ENCODE data around the gene CP. TPM values are rescaled to one million over a fixed set of nuclear protein-coding genes. Genes with fewer than 3 reads are reported as not detected.
A peak's percentile ranks its signal among the peaks of the same experiment; 100 is the strongest.

CP gene
- polyA plus RNA-seq, 1 experiment = 0.10 TPM

DNA sequence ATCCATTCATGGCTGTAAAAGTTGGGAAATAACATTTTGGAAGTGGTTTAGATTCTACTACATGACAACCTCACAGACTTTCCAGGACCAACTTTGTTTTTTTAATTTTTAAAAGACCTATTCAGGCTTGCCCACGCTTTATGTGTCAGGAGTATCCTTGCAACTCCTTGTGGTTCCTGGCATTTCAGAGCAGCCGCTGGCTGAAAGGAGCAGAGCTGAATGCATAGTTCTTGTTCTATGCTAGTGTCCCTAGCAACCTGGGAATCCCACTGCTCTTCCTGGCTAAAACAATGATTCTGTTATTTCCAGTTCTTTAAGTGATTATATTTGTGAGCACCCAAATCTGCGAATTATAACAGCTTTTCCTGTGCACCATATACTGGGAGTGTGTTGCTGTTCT, 34.9 kb downstream of the CP start:
- DNase-seq (ENCODE audit: low read depth, low spot score) = no peak

DNA sequence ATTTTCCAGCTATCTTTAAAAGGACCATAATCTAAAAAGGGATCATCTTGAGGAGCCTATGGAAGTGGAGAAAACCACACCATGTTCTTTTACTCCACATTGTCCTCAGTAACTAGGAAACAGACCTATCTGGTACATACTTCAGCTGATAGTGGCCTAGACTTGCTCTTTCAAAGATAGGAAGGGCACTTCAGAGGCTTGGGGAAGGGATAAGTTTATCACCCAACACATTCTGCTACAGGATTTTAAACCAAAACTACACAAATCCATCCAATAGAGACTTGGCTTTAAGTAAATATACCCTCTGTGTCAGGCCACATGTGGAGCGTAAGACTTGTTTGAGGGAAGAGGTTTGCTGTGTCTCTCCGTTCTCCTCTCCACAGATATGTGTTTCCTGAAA, 35.4 kb downstream of the CP start:
- Histone ChIP-seq H3K4me3 (ENCODE audit: low read depth, low read length) (no peak overlapping the region), H3K27me3 (ENCODE audit: control insufficient read depth, insufficient read depth, low read length) (no peaks in the 10 kb centered on the region), H3K27ac (ENCODE audit: low read depth, low read length) (no peak overlapping the region), H3K9me3 (ENCODE audit: control insufficient read depth, insufficient read depth, low read length) (no peaks in the 10 kb centered on the region)
- no peak for DNase-seq (ENCODE audit: low read depth, low spot score)
- ChIA-PET CTCF (no interaction called here), POLR2A (no interaction called here)
- TF ChIP-seq, protein P1, sequence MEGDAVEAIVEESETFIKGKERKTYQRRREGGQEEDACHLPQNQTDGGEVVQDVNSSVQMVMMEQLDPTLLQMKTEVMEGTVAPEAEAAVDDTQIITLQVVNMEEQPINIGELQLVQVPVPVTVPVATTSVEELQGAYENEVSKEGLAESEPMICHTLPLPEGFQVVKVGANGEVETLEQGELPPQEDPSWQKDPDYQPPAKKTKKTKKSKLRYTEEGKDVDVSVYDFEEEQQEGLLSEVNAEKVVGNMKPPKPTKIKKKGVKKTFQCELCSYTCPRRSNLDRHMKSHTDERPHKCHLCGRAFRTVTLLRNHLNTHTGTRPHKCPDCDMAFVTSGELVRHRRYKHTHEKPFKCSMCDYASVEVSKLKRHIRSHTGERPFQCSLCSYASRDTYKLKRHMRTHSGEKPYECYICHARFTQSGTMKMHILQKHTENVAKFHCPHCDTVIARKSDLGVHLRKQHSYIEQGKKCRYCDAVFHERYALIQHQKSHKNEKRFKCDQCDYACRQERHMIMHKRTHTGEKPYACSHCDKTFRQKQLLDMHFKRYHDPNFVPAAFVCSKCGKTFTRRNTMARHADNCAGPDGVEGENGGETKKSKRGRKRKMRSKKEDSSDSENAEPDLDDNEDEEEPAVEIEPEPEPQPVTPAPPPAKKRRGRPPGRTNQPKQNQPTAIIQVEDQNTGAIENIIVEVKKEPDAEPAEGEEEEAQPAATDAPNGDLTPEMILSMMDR (IDR thresholded peaks at IDR 0.05; ENCODE audit: low read depth, low read length) = no peak

More for the DNA sequence above, 34.9 kb downstream of the CP start:
- ChIA-PET CTCF (interaction anchor here (0.9 kb wide), 1 partner anchor 231 kb away, joined by 3 read pairs; no protein-coding TSS in a partner anchor), POLR2A (no interaction called here)
- no peaks in the 10 kb centered on the region for H3K9me3 ChIP-seq (ENCODE audit: control insufficient read depth, insufficient read depth, low read length)
- no peaks in the 10 kb centered on the region for H3K27me3 ChIP-seq (ENCODE audit: control insufficient read depth, insufficient read depth, low read length)
- H3K4me3 ChIP-seq (ENCODE audit: low read depth, low read length) = no peak overlapping the region
- TF ChIP-seq, protein P1 (IDR thresholded peaks at IDR 0.05; ENCODE audit: low read depth, low read length) = no peak
- no peak overlapping the region for H3K27ac ChIP-seq (ENCODE audit: low read depth, low read length)

DNA sequence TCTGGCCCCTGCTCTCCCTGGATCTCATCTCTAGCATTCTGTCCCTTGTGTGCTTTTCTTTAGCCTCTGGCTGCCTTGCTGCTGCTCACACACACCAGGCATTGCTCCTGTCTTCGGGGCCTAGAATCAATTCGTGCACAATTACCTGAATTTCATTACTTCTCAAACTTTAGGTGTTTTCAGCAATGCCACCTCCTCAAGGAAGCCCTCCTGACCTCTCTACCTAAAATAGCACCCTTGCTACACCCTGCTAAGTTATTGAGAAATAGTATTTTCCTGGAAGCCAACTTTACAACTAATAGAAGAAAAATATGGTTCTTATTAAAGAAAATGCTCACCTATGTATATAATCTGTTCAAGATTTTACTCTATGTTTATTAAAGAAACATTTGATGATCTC, 40.4 kb downstream of the CP start:
- ChIA-PET CTCF (no interaction called here), POLR2A (no interaction called here)
- H3K27me3 ChIP-seq (ENCODE audit: control insufficient read depth, insufficient read depth, low read length) = no peaks in the 10 kb centered on the region
- no peak overlapping the region for H3K27ac ChIP-seq (ENCODE audit: low read depth, low read length)
- peaks cover 4% of the 10 kb centered on the region; the same call in 1 of the 2 replicates for H3K9me3 ChIP-seq (ENCODE audit: control insufficient read depth, insufficient read depth, low read length)
- no peak for DNase-seq (ENCODE audit: low read depth, low spot score)
- H3K4me3 ChIP-seq (ENCODE audit: low read depth, low read length) = no peak overlapping the region
- TF ChIP-seq, protein P1 (IDR thresholded peaks at IDR 0.05; ENCODE audit: low read depth, low read length) = no peak

DNA sequence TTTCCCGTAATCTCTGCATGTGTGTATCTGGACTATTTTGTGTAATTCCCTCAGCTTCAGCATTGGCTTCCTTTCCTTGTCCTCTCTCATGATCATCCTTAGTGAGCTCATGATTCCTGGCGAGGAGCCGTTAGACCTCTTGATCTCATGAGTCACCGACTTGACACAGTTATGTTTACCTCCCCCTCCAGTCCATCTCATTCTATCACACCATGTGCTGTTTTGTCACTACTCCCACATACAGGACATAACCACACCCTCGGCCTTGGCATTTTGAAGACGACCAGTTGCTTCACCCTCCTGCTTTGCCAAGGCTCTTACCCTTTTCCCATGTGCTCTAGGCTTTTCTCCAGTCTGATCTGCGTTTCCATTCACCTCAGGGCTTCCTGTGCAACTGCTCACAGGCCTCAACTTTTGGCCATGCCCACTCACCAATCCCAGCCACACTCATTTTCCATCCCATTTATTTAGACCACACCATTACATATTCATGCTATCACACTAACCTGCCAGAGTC, 41.5 kb downstream of the CP start:
- CTCF ChIA-PET = interaction anchor here (0.6 to 1.5 kb wide), 3 partner anchors 60 to 224 kb away, joined by 3 to 5 read pairs (median 4); no protein-coding TSS in a partner anchor
- DNase-seq (ENCODE audit: low read depth, low spot score) = peak; percentile 96
- Histone ChIP-seq H3K27ac (ENCODE audit: low read depth, low read length) (peak overlapping the region; percentile 84), H3K4me3 (ENCODE audit: low read depth, low read length) (no peak overlapping the region), H3K9me3 (ENCODE audit: control insufficient read depth, insufficient read depth, low read length) (peaks cover 4% of the 10 kb centered on the region; the same call in 1 of the 2 replicates), H3K27me3 (ENCODE audit: control insufficient read depth, insufficient read depth, low read length) (no peaks in the 10 kb centered on the region)
- POLR2A ChIA-PET = interaction anchor here (0.9 kb wide), 1 partner anchor 50 kb away, joined by 3 read pairs; the partner anchor contains the start of gene HPS3
- TF ChIP-seq, protein P1 (IDR thresholded peaks at IDR 0.05; ENCODE audit: low read depth, low read length) = no peak

DNA sequence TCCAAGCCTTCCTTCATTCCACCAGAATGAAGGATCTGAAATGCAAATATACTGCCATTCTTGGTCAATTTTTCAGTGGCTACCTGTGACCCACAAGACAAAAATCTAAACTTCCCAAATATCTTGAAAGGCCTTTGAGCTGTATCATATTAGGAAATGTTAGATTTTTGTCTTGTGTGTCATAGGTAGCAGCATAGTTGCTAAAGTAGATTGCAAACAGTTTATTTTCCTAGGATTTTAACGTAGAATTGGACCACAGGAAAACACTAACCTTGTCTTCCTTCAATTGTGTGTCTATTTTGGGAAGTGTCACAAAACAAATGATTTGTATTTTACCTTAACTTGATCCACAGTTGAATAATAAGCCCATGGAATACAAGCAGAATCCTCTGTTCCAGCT, 42.4 kb downstream of the CP start:
- H3K27ac ChIP-seq (ENCODE audit: low read depth, low read length) = peak overlapping the region; percentile 54
- H3K27me3 ChIP-seq (ENCODE audit: control insufficient read depth, insufficient read depth, low read length) = no peaks in the 10 kb centered on the region
- peak; percentile 44 for DNase-seq (ENCODE audit: low read depth, low spot score)
- TF ChIP-seq, protein P1 (IDR thresholded peaks at IDR 0.05; ENCODE audit: low read depth, low read length) = no peak
- POLR2A ChIA-PET = interaction anchor here (0.6 kb wide), 1 partner anchor 188 kb away, joined by 3 read pairs; the partner anchor contains the start of gene GYG1
- H3K9me3 ChIP-seq (ENCODE audit: control insufficient read depth, insufficient read depth, low read length) = peaks cover 4% of the 10 kb centered on the region; the same call in 1 of the 2 replicates
- H3K4me3 ChIP-seq (ENCODE audit: low read depth, low read length) = no peak overlapping the region
- CTCF ChIA-PET = interaction anchor here (1.4 to 1.5 kb wide), 3 partner anchors 59 to 224 kb away, joined by 3 to 13 read pairs (median 5); no protein-coding TSS in a partner anchor

All from AG04450 (cell line).